Gastrocnemius medialis (tissue), 4 donors: Measurements from ENCODE around the gene PSD. TPM values are rescaled to one million over a fixed set of nuclear protein-coding genes. Genes with fewer than 3 reads are reported as not detected.

Source experiments
- ATAC-seq, 2 donors: fragments of 150-250 bp; one replicate each; pipeline ENCODE4 v1.9.1; 2016
- DNase-seq, 2 donors: peaks; one replicate each; pipeline ENCODE4 v3.0.0-alpha.2; 2019
- H3K27ac ChIP-seq, 4 donors: fragments of 200-600 bp; sonication (generic); 1 replicate in 1 of 4; 2 replicates in 3 of 4; pipeline ENCODE4 v1.5.1; 2016 to 2018; ENCODE audit warnings: mild to moderate bottlenecking in 2 of 4, moderate library complexity in 1 of 4
- H3K27me3 ChIP-seq, 3 donors: fragments of 200-600 bp; sonication (generic) in 2 of 3; 1 replicate in 1 of 3; 2 replicates in 2 of 3; pipeline versions ENCODE4 v1.5.1 to v1.6.0; 2016 to 2019; ENCODE audit warnings: mild to moderate bottlenecking in 1 of 3, moderate library complexity in 1 of 3
- H3K36me3 ChIP-seq, 2 donors: fragments of 200-600 bp; sonication (generic) in 1 of 2; one replicate each; pipeline ENCODE4 v1.5.1; 2017 to 2018
- H3K4me1 ChIP-seq, 2 donors: fragments of 200-600 bp; sonication (generic) in 1 of 2; one replicate each; pipeline ENCODE4 v1.5.1; 2016 to 2017; ENCODE audit warnings: mild to moderate bottlenecking in 2 of 2
- H3K4me3 ChIP-seq, 4 donors: fragments of 200-600 bp; sonication (generic) in 3 of 4; 1 replicate in 1 of 4; 2 replicates in 3 of 4; pipeline ENCODE4 v1.5.1; 2016 to 2019; ENCODE audit warnings: mild to moderate bottlenecking in 2 of 4
- H3K9me3 ChIP-seq, 3 donors: fragments of 200-600 bp; sonication (generic) in 2 of 3; 1 replicate in 1 of 3; 2 replicates in 2 of 3; pipeline ENCODE4 v1.5.1; 2016 to 2019
- CTCF ChIP-seq, 5 experiments: fragments of 450-650 bp in 3 of 5; fragments of 200-600 bp in 2 of 5; sonication (generic) in 2 of 5; IDR thresholded peaks in 4 of 5; conservative IDR thresholded peaks in 1 of 5; 1 replicate in 4 of 5; 2 replicates in 1 of 5; pipeline ENCODE4 v1.5.1; 2016 to 2019; ENCODE audit warnings: antibody characterized with exemption in 5 of 5, mild to moderate bottlenecking in 3 of 5, moderate library complexity in 3 of 5
- POLR2A ChIP-seq, 2 donors: fragments of 450-650 bp; IDR thresholded peaks; one replicate each; pipeline ENCODE4 v1.6.1; 2017; ENCODE audit warnings: antibody characterized with exemption in 2 of 2, mild to moderate bottlenecking in 2 of 2, moderate library complexity in 2 of 2
- in situ Hi-C, 4 donors: fragments of 200-750 bp; cut with MboI; loops; one replicate each; pipeline versions ENCODE4 v1.15.0 to v1.8.0; 2017; ENCODE audit warnings: low sequenced_read_pairs in 4 of 4
- intact Hi-C: fragments of 100-400 bp; cut with DNase I; formaldehyde crosslinking; loops from one replicate; pipeline ENCODE4 v1.15.1; 2023; ENCODE audit warnings: low total_unique reads
- total RNA-seq, 4 donors: library from RNA; depleted of rRNA; stranded (reverse); fragments of >200 nt; gene quantifications; one replicate each; pipeline versions ENCODE4 v1.1.0 to v1.2.3, GENCODE V29; 2016

PSD gene
- total RNA-seq, 4 donors from 2014 or later = 0.35 to 2.6 TPM; not detected in 2

- H3K27ac ChIP-seq = no peak overlapping the region
- H3K4me3 ChIP-seq = no peak overlapping the region
These were observed 47.3 kb downstream of the PSD start for GRCh38 chr10:102371295-102371694.

GRCh38 chr10:102368077-102368476, 50.5 kb downstream of the PSD start:
- Histone ChIP-seq H3K27ac (no peak overlapping the region), H3K36me3 (peaks cover 9 to 99% of the 10 kb centered on the region in 2 donors), H3K4me1 (no peaks in the 10 kb centered on the region), H3K27me3 (no peaks in the 10 kb centered on the region), H3K4me3 (no peak overlapping the region), H3K9me3 (no peaks in the 10 kb centered on the region)
- intact Hi-C loops = no loop called here
- DNase-seq (no peak), ATAC-seq (no peak)
- in situ Hi-C loops = no loop called here
- TF ChIP-seq POLR2A (IDR thresholded peaks at IDR 0.05) (no peak), CTCF (IDR thresholded peaks at IDR 0.05 in 4 of 5, conservative IDR thresholded peaks at IDR 0.05 in 1 of 5) (no peak)

More at GRCh38 chr10:102371295-102371694, 47.3 kb downstream of the PSD start:
- ATAC-seq (no peak), DNase-seq (no peak)
- Histone ChIP-seq H3K36me3 (peaks cover 10 to 97% of the 10 kb centered on the region in 2 donors), H3K27me3 (no peaks in the 10 kb centered on the region), H3K4me1 (no peaks in the 10 kb centered on the region), H3K9me3 (no peaks in the 10 kb centered on the region)
- in situ Hi-C loops (no loop called here), intact Hi-C loops (no loop called here)
- TF ChIP-seq CTCF (IDR thresholded peaks at IDR 0.05 in 4 of 5, conservative IDR thresholded peaks at IDR 0.05 in 1 of 5) = no peak
- TF ChIP-seq POLR2A (IDR thresholded peaks at IDR 0.05) = no peak

GRCh38 chr10:102367441-102367840, 51.1 kb downstream of the PSD start:
- H3K27ac ChIP-seq = no peak overlapping the region
- H3K4me1 ChIP-seq = no peaks in the 10 kb centered on the region
- no peak overlapping the region for H3K4me3 ChIP-seq
- intact Hi-C loops = no loop called here
- no peak for TF ChIP-seq CTCF (IDR thresholded peaks at IDR 0.05 in 4 of 5, conservative IDR thresholded peaks at IDR 0.05 in 1 of 5)
- TF ChIP-seq POLR2A (IDR thresholded peaks at IDR 0.05) = no peak
- ATAC-seq (no peak), DNase-seq (no peak)
- peaks cover 9 to 99% of the 10 kb centered on the region in 2 donors for H3K36me3 ChIP-seq
- in situ Hi-C loops = no loop called here
- H3K27me3 ChIP-seq = no peaks in the 10 kb centered on the region
- no peaks in the 10 kb centered on the region for H3K9me3 ChIP-seq

GRCh38 chr10:102358712-102359382, 59.7 kb downstream of the PSD start:
- Histone ChIP-seq H3K4me1 (no peaks in the 10 kb centered on the region), H3K4me3 (no peak overlapping the region), H3K36me3 (peaks cover 0 to 84% of the 10 kb centered on the region in 2 donors), H3K27ac (no peak overlapping the region), H3K27me3 (no peaks in the 10 kb centered on the region), H3K9me3 (no peaks in the 10 kb centered on the region)
- no peak for TF ChIP-seq POLR2A (IDR thresholded peaks at IDR 0.05)
- no peak for TF ChIP-seq CTCF (IDR thresholded peaks at IDR 0.05 in 4 of 5, conservative IDR thresholded peaks at IDR 0.05 in 1 of 5)
- DNase-seq (no peak), ATAC-seq (no peak)
- intact Hi-C loops (no loop called here), in situ Hi-C loops (no loop called here)

- H3K36me3 ChIP-seq = peaks cover 0 to 73% of the 10 kb centered on the region in 2 donors
- intact Hi-C loops (no loop called here), in situ Hi-C loops (no loop called here)
- no peak overlapping the region for H3K4me3 ChIP-seq
- TF ChIP-seq POLR2A (IDR thresholded peaks at IDR 0.05) (no peak), CTCF (IDR thresholded peaks at IDR 0.05 in 4 of 5, conservative IDR thresholded peaks at IDR 0.05 in 1 of 5) (no peak)
- ATAC-seq (no peak), DNase-seq (no peak)
- no peaks in the 10 kb centered on the region for H3K27me3 ChIP-seq
- H3K27ac ChIP-seq = no peak overlapping the region
- H3K9me3 ChIP-seq = no peaks in the 10 kb centered on the region
- no peaks in the 10 kb centered on the region for H3K4me1 ChIP-seq
These were observed 64.1 kb downstream of the PSD start for GRCh38 chr10:102354451-102354850.
